ENCODE measurements around the gene NDRG3.

DNA sequence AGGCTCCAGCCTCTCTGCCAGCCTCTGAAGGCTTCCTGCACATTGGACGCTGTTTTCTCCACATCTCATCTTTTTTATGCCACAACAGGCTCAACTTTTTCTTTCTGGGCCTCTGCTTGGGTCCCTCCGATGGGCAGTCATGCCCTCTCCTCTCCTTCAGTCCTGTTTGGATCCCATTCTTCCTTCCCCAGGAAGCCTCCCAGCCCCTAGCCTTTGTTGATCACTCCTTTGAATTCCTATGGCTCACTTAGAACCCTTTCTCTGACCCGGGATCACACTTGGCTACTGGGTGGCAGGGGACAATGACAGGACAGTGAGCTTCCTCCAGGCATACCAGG lies 104.4 kb downstream of the NDRG3 start:
- TF ChIP-seq POLR2AphosphoS5 (IDR thresholded peaks at IDR 0.05) (no peak), POLR2A (IDR thresholded peaks at IDR 0.05) (no peak), EP300 (IDR thresholded peaks at IDR 0.05) (no peak)
- TF ChIP-seq, protein P1, sequence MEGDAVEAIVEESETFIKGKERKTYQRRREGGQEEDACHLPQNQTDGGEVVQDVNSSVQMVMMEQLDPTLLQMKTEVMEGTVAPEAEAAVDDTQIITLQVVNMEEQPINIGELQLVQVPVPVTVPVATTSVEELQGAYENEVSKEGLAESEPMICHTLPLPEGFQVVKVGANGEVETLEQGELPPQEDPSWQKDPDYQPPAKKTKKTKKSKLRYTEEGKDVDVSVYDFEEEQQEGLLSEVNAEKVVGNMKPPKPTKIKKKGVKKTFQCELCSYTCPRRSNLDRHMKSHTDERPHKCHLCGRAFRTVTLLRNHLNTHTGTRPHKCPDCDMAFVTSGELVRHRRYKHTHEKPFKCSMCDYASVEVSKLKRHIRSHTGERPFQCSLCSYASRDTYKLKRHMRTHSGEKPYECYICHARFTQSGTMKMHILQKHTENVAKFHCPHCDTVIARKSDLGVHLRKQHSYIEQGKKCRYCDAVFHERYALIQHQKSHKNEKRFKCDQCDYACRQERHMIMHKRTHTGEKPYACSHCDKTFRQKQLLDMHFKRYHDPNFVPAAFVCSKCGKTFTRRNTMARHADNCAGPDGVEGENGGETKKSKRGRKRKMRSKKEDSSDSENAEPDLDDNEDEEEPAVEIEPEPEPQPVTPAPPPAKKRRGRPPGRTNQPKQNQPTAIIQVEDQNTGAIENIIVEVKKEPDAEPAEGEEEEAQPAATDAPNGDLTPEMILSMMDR (IDR thresholded peaks at IDR 0.05), result no peak
